ENCODE measurements around the gene AQP12B.
"Not testable (repeated sequence)": the region's sequence is repeated elsewhere in the genome, so short reads cannot be mapped to it uniquely, and the experiment has no call there.

AQP12B gene

GRCh38 chr2:240687741-240688552, 5.3 kb upstream of the AQP12B start:
- no peak for DNase-seq (ENCODE audit: low read depth)
- H3K4me3 ChIP-seq (ENCODE audit: low read depth, low read length): no peak overlapping the region

- no peak overlapping the region for H3K4me3 ChIP-seq (ENCODE audit: low read depth, low read length)
- no peak for DNase-seq (ENCODE audit: low read depth)
Measured at GRCh38 chr2:240687045-240687740, 4.5 kb upstream of the AQP12B start.

DNA sequence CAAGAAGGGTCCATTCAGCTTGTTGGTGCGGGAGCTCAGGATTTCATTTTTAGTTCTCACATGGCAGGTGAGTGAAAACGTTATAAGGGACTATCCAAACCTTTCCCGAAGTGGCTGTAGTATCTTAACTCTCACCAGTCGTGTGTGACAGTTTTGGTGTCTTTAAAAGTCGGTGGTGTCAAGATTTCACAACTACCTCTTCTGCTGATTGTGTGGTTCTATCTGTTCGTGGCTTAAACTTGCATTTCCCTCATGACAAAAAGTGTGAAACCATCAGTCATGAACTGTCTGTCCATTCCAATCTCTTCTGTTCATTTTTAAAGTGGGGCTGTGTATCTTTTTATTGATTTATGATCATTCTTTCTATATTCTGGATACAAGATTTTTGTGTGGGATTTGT, 3.8 kb upstream of the AQP12B start:
- no peak overlapping the region for H3K4me3 ChIP-seq (ENCODE audit: low read depth, low read length)
- no peak for DNase-seq (ENCODE audit: low read depth)

DNA sequence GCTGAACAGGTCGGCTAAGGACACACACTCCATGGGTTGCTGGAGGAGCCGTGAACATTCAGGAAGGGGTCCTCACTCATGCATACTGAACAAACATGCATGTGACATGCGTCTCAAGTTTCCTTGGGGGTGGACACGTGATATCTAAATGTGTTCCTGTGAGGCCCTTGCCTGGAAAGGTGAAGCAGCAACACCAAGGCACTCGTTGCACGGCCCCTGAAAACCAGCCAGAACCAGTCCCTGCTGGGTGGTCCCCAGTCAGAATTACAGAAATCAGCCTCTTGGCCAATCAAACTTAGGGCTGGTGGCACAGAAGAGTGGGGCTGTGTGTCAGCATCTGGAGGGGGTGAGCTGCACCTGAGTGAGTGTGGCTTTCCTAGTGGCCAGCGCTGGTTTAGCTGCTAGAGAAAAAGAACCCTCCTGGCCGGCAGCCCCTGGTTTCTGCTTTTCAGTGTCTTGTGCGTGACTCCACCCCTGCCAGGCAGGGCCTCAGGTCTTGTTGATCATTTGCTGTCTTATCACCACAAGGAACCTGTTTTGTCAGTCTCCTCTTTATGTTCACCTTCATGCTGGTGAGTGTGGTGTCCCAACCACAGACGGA, 3.2 kb upstream of the AQP12B start:
- H3K4me3 ChIP-seq (ENCODE audit: low read depth, low read length): no peak overlapping the region
- no peak for DNase-seq (ENCODE audit: low read depth)

DNA sequence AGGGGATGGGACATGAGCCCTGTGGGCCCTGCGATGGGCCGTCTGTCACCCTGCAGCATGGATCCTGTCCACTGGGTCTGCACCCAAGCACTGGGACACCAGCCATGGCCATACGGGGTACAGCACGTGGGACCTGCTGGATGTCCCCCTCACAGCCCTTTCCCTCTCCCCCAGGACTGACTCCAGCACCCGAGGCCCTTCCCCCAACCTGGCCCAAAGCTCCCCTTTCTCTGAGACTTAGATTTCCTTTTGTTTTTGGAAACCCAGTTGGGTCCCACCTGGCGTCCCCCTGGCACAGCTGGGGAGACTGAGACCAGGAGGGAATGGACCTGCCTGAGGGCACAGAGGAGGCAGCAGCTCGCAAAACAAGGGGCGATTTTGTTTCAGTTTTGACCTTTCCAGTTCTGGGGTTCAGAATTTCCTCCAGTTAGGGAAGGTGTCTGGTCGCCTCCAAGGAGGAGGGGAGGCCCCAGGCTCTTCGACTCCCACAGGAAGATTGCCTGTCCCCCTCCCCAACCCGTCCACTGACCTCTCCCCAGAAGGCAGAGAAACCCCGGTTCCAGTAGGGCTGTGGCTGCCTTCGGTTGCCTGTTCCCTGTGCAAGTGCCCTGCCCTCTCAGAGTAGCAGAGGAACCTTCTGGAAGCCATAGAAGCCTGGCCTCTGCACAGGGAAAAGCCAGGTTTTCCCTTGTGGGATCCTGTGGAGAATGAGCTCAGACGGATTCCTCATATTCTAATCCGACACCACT, 1.5 kb upstream of the AQP12B start:
- not testable (repeated sequence) for H3K4me3 ChIP-seq (ENCODE audit: low read depth, low read length); DNase-seq (ENCODE audit: low read depth)

- not testable (repeated sequence) for DNase-seq (ENCODE audit: low read depth); H3K4me3 ChIP-seq (ENCODE audit: low read depth, low read length)
Measured at GRCh38 chr2:240683329-240683979, 769 bp upstream of the AQP12B start.

GRCh38 chr2:240680185-240680584, 2.5 kb downstream of the AQP12B start:
- not testable (repeated sequence) for DNase-seq (ENCODE audit: low read depth); H3K4me3 ChIP-seq (ENCODE audit: low read depth, low read length)

GRCh38 chr2:240678909-240679308, 3.8 kb downstream of the AQP12B start:
- DNase-seq (ENCODE audit: low read depth): not testable (repeated sequence)

DNA sequence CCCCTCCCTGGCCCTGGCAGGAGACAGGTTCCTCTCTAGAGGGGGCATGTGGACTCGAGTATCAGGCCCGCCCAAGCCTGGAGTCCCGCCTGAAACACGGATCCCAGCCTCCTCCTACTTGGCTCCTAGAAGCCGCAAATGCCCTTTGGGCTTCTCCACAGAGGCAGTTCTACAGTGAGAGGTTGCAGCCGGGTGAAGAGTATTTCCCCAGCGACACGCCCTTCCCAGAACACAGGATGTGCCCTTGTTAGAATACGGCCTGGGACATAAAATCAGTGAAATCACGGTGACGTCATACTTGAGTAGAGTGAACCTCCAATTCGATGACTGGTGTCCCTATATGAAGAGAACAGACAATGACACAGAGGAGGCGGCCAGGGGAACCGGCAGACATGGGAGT, 4.6 kb downstream of the AQP12B start:
- DNase-seq (ENCODE audit: low read depth); H3K4me3 ChIP-seq (ENCODE audit: low read depth, low read length): not testable (repeated sequence)

More at GRCh38 chr2:240678909-240679308, 3.8 kb downstream of the AQP12B start:
- H3K4me3 ChIP-seq (ENCODE audit: low read depth, low read length): not testable (repeated sequence)

- H3K4me3 ChIP-seq (ENCODE audit: low read depth, low read length); DNase-seq (ENCODE audit: low read depth): not testable (repeated sequence)
Measured at GRCh38 chr2:240675345-240675744, 7.3 kb downstream of the AQP12B start.

DNA sequence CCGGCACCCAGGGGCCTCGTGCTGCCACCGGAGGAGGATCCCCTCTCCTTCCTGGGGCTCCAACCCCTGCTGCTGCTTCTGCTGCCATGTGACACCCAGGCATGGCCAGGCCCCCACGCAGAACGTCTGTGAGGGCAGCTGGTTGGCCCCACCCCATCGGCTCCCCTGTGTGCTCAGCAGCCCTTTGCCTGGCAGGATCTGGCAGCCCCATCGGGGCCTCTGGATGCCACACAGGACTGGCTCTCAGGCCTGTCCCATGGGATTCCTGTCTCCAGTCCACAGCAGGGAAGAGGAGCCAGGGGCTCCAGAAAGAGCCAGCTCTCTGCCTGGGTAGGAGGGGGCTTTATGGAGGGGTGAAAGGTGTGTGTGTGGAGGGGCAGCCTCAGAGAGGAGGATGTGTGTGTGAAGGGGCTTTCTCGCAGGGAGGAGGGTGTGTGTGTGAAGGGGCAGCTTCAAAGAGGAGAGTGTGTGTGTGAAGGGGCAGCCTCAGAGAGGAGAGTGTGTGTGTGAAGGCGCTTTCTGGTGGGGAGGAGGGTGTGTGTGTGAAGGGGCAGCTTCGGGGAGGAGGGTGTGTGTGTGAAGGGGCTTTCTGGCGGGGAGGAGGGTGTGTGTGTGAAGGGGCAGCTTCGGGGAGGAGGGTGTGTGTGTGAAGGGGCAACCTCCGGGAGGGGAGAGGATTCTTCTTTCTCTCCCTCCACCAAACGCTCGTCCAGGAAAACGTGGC, 8.1 kb downstream of the AQP12B start:
- H3K4me3 ChIP-seq (ENCODE audit: low read depth, low read length); DNase-seq (ENCODE audit: low read depth): not testable (repeated sequence)

- DNase-seq (ENCODE audit: low read depth): no peak
- H3K4me3 ChIP-seq (ENCODE audit: low read depth, low read length): no peak overlapping the region
Measured at GRCh38 chr2:240672701-240673190, 9.9 kb downstream of the AQP12B start.

DNA sequence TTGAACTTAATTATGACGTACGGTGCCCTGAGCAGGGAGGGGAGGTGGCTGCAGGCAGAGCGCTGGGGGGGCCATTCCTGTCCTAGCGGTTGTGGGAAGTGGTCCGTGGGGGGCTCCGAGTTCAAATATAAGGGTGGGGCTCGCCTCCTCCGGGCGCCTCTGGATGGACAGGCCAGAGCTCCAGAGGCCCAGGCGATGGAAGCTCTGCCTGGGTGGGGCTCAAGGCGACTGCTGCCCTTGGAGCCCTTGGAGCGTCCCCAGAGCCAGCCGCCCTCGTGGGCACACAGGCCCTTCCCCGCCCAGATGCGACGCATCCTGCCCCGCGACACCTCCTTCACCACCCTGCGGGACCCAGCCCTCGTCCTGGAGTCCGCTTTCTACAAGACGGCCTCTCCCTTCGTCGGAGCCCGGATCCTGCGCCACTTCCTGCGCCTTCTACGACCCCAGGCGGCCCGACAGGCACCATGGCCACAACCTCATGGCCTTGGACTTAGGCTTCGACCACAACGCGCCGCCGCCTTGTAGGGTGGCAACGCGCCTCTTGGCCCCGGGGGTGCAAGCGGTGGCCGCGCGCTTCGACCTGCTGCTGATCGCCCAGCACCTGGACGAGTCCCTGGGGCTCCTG, 10.5 kb downstream of the AQP12B start:
- no peak overlapping the region for H3K4me3 ChIP-seq (ENCODE audit: low read depth, low read length)
- DNase-seq (ENCODE audit: low read depth): no peak

DNA sequence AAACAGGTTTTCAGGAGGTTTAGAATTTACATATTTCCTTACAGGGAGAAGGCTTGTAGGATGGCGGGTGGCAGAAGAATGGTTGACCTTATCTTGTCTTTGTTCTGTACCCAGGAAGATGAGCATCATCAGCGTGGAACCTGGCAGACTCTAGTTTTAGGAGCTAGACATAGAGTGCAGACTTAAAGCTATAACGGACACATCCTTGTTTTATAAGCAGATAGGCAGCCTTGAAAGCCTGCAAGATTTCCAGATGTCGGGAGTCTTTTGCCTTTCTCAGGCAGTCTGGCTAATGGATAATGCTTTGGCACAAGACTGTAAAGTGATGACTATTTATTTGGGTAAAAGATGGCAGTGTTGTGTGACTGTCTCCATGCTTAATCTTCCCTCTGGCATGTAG, 11.7 kb downstream of the AQP12B start:
- no peak overlapping the region for H3K4me3 ChIP-seq (ENCODE audit: low read depth, low read length)
- DNase-seq (ENCODE audit: low read depth): no peak

DNA sequence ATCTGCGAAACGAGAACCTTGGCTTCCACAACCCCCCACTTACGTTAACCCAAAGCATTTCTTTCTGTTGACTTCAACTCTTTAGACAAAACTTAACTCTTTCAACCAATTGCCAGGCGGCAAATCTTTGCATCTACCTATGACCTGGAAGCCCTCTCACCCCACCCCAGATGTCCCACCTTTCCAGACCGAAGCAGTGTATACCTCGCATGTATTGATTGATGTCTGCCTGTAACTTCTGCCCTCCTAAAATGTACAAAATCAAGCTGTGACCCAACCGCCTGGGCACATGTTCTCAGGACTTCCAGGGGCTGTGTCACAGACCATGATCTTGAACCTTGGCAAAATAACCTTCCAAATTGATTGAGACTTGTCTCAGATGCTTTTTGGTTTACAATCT, 12.3 kb downstream of the AQP12B start:
- DNase-seq (ENCODE audit: low read depth): no peak
- no peak overlapping the region for H3K4me3 ChIP-seq (ENCODE audit: low read depth, low read length)

- no peak for DNase-seq (ENCODE audit: low read depth)
- H3K4me3 ChIP-seq (ENCODE audit: low read depth, low read length): no peak overlapping the region
Measured at GRCh38 chr2:240664622-240665021, 18.1 kb downstream of the AQP12B start.

DNA sequence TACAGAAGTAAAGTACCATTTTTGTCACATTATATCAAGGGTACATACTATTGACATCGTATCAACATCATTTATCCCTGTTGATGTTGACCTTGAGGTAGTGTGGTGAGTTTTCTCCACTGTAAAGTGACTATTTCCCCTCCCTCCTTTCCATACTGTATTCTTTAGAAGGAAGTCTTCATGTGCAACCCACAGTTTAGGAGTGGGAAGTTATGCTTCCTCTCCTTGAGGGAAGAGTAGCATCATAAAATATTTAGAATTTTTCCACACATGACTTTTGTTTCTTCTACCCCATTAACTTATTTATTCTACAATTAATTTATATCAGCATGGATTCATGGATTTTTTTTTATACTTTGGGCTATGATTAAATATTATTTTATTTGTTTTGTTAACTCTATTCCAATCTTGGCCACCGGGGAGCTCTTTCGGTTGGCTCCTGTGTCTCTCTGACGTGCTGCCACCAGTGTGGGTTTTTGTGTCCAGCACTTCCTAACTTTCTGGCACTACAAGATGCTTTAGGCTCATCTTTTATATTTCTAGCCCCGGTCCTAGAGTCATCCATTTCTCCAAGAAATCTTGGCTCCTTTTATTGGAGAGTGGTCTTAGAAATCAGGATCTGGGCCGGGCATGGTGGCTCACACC, 19.0 kb downstream of the AQP12B start:
- no peak for DNase-seq (ENCODE audit: low read depth)
- H3K4me3 ChIP-seq (ENCODE audit: low read depth, low read length): no peak overlapping the region

- no peak overlapping the region for H3K4me3 ChIP-seq (ENCODE audit: low read depth, low read length)
- DNase-seq (ENCODE audit: low read depth): no peak
Measured at GRCh38 chr2:240662681-240663080, 20.0 kb downstream of the AQP12B start.
